ENCODE results near the gene LTK.
A peak's percentile ranks its signal among the peaks of the same experiment; 100 is the strongest.

DNA sequence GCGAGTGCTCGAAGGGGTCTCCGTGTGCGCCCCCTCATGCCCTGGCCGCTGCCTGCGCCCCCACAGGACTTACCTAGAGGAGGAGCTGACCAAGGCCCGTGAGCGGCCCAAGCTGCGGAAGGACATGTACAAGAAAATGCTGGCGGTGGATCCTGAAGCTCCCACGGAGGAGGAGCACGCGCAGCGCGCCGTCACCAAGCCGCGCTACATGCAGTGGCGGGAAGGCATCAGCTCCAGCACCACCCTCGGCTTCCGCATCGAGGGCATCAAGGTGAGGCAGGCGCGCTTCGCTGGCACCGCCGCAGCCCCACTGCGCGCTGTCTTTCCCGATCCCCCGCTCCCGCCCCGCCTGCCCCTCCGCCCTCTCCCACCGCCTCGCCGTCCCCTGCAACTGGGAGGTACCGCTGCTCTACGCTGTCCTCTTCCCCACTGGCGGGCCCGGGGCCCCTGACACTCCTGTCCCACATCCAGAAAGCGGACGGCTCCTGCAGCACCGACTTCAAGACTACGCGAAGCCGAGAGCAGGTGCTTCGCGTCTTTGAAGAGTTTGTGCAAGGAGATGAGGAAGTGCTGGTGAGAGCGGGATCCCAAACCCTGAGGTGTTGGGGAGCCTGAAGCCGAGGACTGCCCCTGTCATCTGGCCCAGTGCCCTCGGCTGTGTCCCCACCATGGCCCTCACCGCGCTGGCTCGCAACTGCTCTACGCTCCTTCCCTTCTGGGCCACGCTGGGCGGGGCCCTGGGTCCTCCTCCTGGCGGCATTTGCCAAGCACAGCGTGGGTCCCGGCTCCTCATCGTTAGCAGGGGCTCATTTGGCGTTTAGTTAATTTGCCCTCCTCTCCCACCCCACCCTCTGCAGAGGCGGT lies 11.5 kb downstream of the LTK start:
- TF ChIP-seq EZH2 (IDR thresholded peaks at IDR 0.05) = peak; percentile 99
- TF ChIP-seq, protein P1, sequence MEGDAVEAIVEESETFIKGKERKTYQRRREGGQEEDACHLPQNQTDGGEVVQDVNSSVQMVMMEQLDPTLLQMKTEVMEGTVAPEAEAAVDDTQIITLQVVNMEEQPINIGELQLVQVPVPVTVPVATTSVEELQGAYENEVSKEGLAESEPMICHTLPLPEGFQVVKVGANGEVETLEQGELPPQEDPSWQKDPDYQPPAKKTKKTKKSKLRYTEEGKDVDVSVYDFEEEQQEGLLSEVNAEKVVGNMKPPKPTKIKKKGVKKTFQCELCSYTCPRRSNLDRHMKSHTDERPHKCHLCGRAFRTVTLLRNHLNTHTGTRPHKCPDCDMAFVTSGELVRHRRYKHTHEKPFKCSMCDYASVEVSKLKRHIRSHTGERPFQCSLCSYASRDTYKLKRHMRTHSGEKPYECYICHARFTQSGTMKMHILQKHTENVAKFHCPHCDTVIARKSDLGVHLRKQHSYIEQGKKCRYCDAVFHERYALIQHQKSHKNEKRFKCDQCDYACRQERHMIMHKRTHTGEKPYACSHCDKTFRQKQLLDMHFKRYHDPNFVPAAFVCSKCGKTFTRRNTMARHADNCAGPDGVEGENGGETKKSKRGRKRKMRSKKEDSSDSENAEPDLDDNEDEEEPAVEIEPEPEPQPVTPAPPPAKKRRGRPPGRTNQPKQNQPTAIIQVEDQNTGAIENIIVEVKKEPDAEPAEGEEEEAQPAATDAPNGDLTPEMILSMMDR (IDR thresholded peaks at IDR 0.05) = no peak
